SK-N-SH (cell line): Measurements from ENCODE around the gene PCP2. TPM values are rescaled to one million over a fixed set of nuclear protein-coding genes. Genes with fewer than 3 reads are reported as not detected.

Experiments used
- CTCF ChIA-PET: fragments of 300-600, 350-600 bp; formaldehyde crosslinking; extraction: SDS; loops from one replicate; lab custom pipeline; 2021; lab: Yijun Ruan, JAX
- POLR2A ChIA-PET: fragments of 350-600 bp; sonication (Branson Sonifier 250); formaldehyde crosslinking; extraction: SDS; loops from one replicate; lab custom pipeline; 2020; ENCODE audit warnings: antibody characterized with exemption, inconsistent platforms; lab: Yijun Ruan, JAX
- DNase-seq: peaks from one replicate; pipeline ENCODE4 v3.0.0; 2012
- H2AFZ ChIP-seq: fragments of 200-600 bp; sonication (generic); 2 replicates; pipeline ENCODE4 v1.8.1; 2016; ENCODE audit warnings: antibody characterized with exemption, mild to moderate bottlenecking, low read depth
- H3F3A ChIP-seq: fragments of 200-600 bp; sonication (generic); replicated peaks from 2 replicates; pipeline ENCODE3; 2016; ENCODE audit warnings: antibody characterized with exemption, mild to moderate bottlenecking; ENCODE audit not compliant: insufficient read depth
- H3K27ac ChIP-seq, 2 experiments: fragments of 200-500 bp in 1 of 2; fragments of 200-600 bp in 1 of 2; sonication (Bioruptor generic) in 1 of 2; sonication (generic), shearing (Covaris generic) in 1 of 2; 2 replicates each; pipeline versions ENCODE4 v1.5.1 to v1.6.1; 2014 to 2016; ENCODE audit warnings: low read depth in 2 of 2, inconsistent platforms in 1 of 2, low read length in 1 of 2, mild to moderate bottlenecking in 1 of 2, mixed read lengths in 1 of 2
- H3K27me3 ChIP-seq: fragments of 200-600 bp; sonication (generic), shearing (Covaris generic); 2 replicates; pipeline ENCODE4 v1.6.1; 2016; ENCODE audit warnings: mixed run types; ENCODE audit not compliant: insufficient read depth
- H3K36me3 ChIP-seq, 2 experiments: fragments of 200-500 bp in 1 of 2; fragments of 200-600 bp in 1 of 2; sonication (Bioruptor generic) in 1 of 2; sonication (generic) in 1 of 2; replicated peaks in 1 of 2; 2 replicates each; pipeline versions ENCODE3 to v1.5.1; 2014 to 2016; ENCODE audit warnings: low read length in 1 of 2, mild to moderate bottlenecking in 1 of 2; ENCODE audit not compliant: insufficient read depth in 2 of 2, control insufficient read depth in 1 of 2
- H3K4me1 ChIP-seq, 2 experiments: fragments of 200-500 bp in 1 of 2; fragments of 200-600 bp in 1 of 2; sonication (Bioruptor generic) in 1 of 2; sonication (generic), shearing (Covaris generic) in 1 of 2; 2 replicates each; pipeline versions ENCODE4 v1.5.1 to v1.6.1; 2014 to 2016; ENCODE audit warnings: low read depth in 1 of 2, low read length in 1 of 2, mixed run types in 1 of 2; ENCODE audit not compliant: insufficient read depth in 2 of 2, control insufficient read depth in 1 of 2
- H3K4me2 ChIP-seq: fragments of 200-600 bp; sonication (generic), shearing (Covaris generic); 2 replicates; pipeline ENCODE4 v1.6.1; 2017; ENCODE audit warnings: mixed run types
- H3K4me3 ChIP-seq, 2 experiments: fragments of 200-500 bp in 1 of 2; fragments of 200-600 bp in 1 of 2; sonication (Bioruptor generic) in 1 of 2; sonication (generic), shearing (Covaris generic) in 1 of 2; 2 replicates each; pipeline versions ENCODE4 v1.5.1 to v1.8.1; 2014 to 2016; ENCODE audit warnings: low read depth in 2 of 2, inconsistent platforms in 1 of 2, low read length in 1 of 2, mild to moderate bottlenecking in 1 of 2, mixed read lengths in 1 of 2, moderate library complexity in 1 of 2
- H3K79me2 ChIP-seq: fragments of 200-600 bp; sonication (generic); 2 replicates; pipeline ENCODE4 v1.8.1; 2017; ENCODE audit warnings: mild to moderate bottlenecking; ENCODE audit not compliant: insufficient read depth
- H3K9ac ChIP-seq: fragments of 200-600 bp; sonication (generic); 2 replicates; pipeline ENCODE4 v1.6.1; 2017; ENCODE audit warnings: mixed run types
- H3K9me2 ChIP-seq: fragments of 200-600 bp; sonication (generic); 2 replicates; pipeline ENCODE4 v1.6.1; 2017; ENCODE audit warnings: mixed run types
- H3K9me3 ChIP-seq: fragments of 200-600 bp; sonication (generic); 2 replicates; pipeline ENCODE4 v1.6.1; 2017; ENCODE audit warnings: mixed run types, mild to moderate bottlenecking, moderate library complexity
- H4K20me1 ChIP-seq: fragments of 200-600 bp; sonication (generic); 2 replicates; pipeline ENCODE4 v1.6.1; 2017; ENCODE audit warnings: mild to moderate bottlenecking, mixed run types; ENCODE audit not compliant: insufficient read depth
- CHD2 ChIP-seq: fragments of 150-350 bp; IDR thresholded peaks from 2 replicates; pipeline ENCODE4 v1.6.1; 2018; ENCODE audit warnings: low read length; ENCODE audit not compliant: partially characterized antibody
- EZH2phosphoT487 ChIP-seq: fragments of 200-600 bp; sonication (generic); IDR thresholded peaks from 2 replicates; pipeline ENCODE4 v1.6.1; 2017; ENCODE audit warnings: low read depth, mixed run types, mild to moderate bottlenecking, antibody characterized with exemption, moderate library complexity, borderline replicate concordance
- FOXM1 ChIP-seq: IDR thresholded peaks from 2 replicates; pipeline ENCODE4 v1.4.0; 2012; ENCODE audit warnings: low read depth, mild to moderate bottlenecking
- IRF3 ChIP-seq: fragments of 150-350 bp; IDR thresholded peaks from 2 replicates; pipeline ENCODE4 v1.6.1; 2016; ENCODE audit warnings: mild to moderate bottlenecking, low read depth, low read length
- JUND ChIP-seq: IDR thresholded peaks from 2 replicates; pipeline ENCODE4 v1.4.0; 2012
- MAX ChIP-seq: IDR thresholded peaks from 2 replicates; pipeline ENCODE4 v1.4.0; 2012; ENCODE audit warnings: low read depth
- MXI1 ChIP-seq: IDR thresholded peaks from 2 replicates; pipeline ENCODE4 v1.6.1; 2012; ENCODE audit warnings: mild to moderate bottlenecking, low read depth, low read length, improper control_type of control experiment
- NRF1 ChIP-seq: IDR thresholded peaks from 2 replicates; pipeline ENCODE4 v1.6.1; 2012; ENCODE audit warnings: low read depth, mild to moderate bottlenecking, low read length
- RAD21 ChIP-seq: IDR thresholded peaks from 2 replicates; pipeline ENCODE4 v1.6.1; 2012; ENCODE audit warnings: mild to moderate bottlenecking, low read length
- RCOR1 ChIP-seq: fragments of 150-350 bp; IDR thresholded peaks from 2 replicates; pipeline ENCODE4 v1.6.1; 2017; ENCODE audit warnings: antibody characterized with exemption, low read length
- SIN3A ChIP-seq: IDR thresholded peaks from 2 replicates; pipeline ENCODE4 v1.6.1; 2012; ENCODE audit warnings: low read depth, mild to moderate bottlenecking, low read length, moderate library complexity, borderline replicate concordance
- TEAD4 ChIP-seq: IDR thresholded peaks from 2 replicates; pipeline ENCODE4 v1.4.0; 2012; ENCODE audit warnings: mild to moderate bottlenecking, borderline replicate concordance; ENCODE audit not compliant: insufficient read depth
- YY1 ChIP-seq: IDR thresholded peaks from 2 replicates; pipeline ENCODE4 v1.4.0; 2012; ENCODE audit warnings: low read depth, mild to moderate bottlenecking
- whole genome bisulfite sequencing: methylation state at CpG from one replicate; pipeline ENCODE4 v1.1.6; 2017; ENCODE audit warnings: low lambda C conversion rate; 5-methylcytosine and 5-hydroxymethylcytosine counted together
- polyA plus RNA-seq, 3 experiments: library from polyadenylated mRNA; depleted of rRNA; stranded (reverse); fragments of >200 nt; gene quantifications; 2 replicates each; pipeline ENCODE4 v1.2.3, GENCODE V29; 2012
- TF ChIP-seq, protein P1 (sequence below): IDR thresholded peaks from 2 replicates; pipeline ENCODE4 v1.4.0; 2012; ENCODE audit warnings: low read depth, borderline replicate concordance
- TF ChIP-seq, protein P2 (sequence below): fragments of 200-600 bp; sonication (generic); IDR thresholded peaks from 2 replicates; pipeline ENCODE4 v1.6.1; 2017; ENCODE audit warnings: antibody characterized with exemption, mild to moderate bottlenecking, moderate library complexity
- TF ChIP-seq, protein P3 (sequence below): IDR thresholded peaks from 2 replicates; pipeline ENCODE4 v1.6.1; 2012; ENCODE audit warnings: mild to moderate bottlenecking, low read depth, low read length, moderate library complexity

Gene PCP2
- polyA plus RNA-seq, 1 of the 3 experiments (the other 2 are of a cell fraction), result not detected

DNA sequence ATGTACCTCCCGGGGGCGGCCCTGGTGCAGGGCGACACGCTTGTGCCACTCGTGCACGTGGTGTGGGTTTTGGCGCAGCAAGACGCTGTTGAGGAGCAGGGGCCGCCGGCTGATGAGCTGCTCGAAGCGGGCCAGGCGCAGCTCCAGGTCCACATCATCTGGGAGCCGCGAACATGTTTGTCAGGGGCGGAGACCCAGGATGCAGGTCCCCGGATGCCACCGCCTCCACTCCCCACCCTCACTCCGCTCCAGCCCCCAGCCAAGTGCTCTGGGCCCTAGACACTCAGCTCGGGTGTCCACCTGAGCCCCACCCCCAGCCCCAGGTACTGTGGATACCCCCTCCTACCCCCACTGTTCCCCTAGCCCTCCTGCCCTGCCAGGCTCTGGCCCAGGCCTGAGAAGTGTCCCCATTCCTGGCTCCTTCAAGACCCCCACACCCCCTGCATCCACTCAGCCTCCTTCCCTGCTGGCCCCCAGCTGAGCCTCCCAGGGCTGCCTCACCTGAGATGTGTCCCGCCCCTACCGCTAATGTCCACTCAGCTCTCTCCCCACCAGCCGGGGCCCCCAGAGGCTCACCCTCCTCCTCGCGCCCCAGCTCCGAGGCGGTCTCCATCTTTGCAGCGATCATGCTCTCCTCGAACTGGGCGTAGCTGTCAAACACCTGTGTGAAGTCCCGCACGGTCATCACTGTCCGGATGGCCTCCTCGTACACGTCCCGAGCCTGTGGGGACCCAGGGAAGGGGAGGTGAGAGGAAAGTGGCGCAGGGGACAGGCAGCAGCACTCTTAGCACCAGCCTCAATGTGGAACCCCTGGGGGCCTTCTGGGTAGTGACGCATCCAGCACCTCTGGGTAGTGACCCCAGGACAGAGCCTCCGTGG lies 9.6 kb downstream of the PCP2 start:
- Histone ChIP-seq H4K20me1 (0 out of 2 replicates have a peak, but pooled peaks cover 5% of the 10 kb centered on the region), H3K27ac (no peak overlapping the region), H3K27me3 (no peaks in the 10 kb centered on the region), H3K4me1 (peaks cover 8 to 31% of the 10 kb centered on the region in 2 experiments; a peak in 2 of 4 replicates), H3K9me2 (no peaks in the 10 kb centered on the region), H3K9ac (no peak overlapping the region), H3K4me3 (no peak overlapping the region), H3K9me3 (no peaks in the 10 kb centered on the region), H3K79me2 (peaks cover 28% of the 10 kb centered on the region), H3F3A (peaks cover 1% of the 10 kb centered on the region)
- POLR2A ChIA-PET, result interaction anchor here (0.6 kb wide), 1 partner anchor 1997 kb away, joined by 3 read pairs; no protein-coding TSS in a partner anchor
- 97% methylated on average over 29 of the region's 39 CpGs for WGBS
- no peak for DNase-seq
- no peak for TF ChIP-seq JUND
- TF ChIP-seq, protein P1, sequence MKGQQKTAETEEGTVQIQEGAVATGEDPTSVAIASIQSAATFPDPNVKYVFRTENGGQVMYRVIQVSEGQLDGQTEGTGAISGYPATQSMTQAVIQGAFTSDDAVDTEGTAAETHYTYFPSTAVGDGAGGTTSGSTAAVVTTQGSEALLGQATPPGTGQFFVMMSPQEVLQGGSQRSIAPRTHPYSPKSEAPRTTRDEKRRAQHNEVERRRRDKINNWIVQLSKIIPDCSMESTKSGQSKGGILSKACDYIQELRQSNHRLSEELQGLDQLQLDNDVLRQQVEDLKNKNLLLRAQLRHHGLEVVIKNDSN, result no peak
- TF ChIP-seq NRF1, result no peak
- TF ChIP-seq RCOR1, result no peak
- TF ChIP-seq IRF3, result no peak
- TF ChIP-seq, all 33 proteins: peak for 0
- Histone ChIP-seq H3K4me2 (no peak overlapping the region), H3K36me3 (peaks cover 3 to 62% of the 10 kb centered on the region in 2 experiments), H2AFZ (no peak overlapping the region)
- CTCF ChIA-PET, result interaction anchor here (1.1 to 2.2 kb wide), 2 partner anchors 56 to 57 kb away, joined by 6 read pairs; partner anchors contain the start of gene TRAPPC5

GRCh38 chr19:7622933-7623685 lies 10.4 kb downstream of the PCP2 start:
- peaks cover 3 to 62% of the 10 kb centered on the region in 2 experiments for H3K36me3 ChIP-seq
- H3K4me1 ChIP-seq, result peaks cover 2 to 31% of the 10 kb centered on the region in 2 experiments; a peak in 1 of 4 replicates
- H2AFZ ChIP-seq, result no peak overlapping the region
- WGBS, result 87% methylated on average over 13 of the region's 16 CpGs
- 0 out of 2 replicates have a peak, but pooled peaks cover 1% of the 10 kb centered on the region for H4K20me1 ChIP-seq
- peaks cover 4% of the 10 kb centered on the region for H3F3A ChIP-seq
- H3K79me2 ChIP-seq, result peaks cover 20% of the 10 kb centered on the region
- H3K27me3 ChIP-seq, result no peaks in the 10 kb centered on the region
- DNase-seq, result no peak
- POLR2A ChIA-PET, result no interaction called here
- no peaks in the 10 kb centered on the region for H3K9me3 ChIP-seq
- no peak overlapping the region for H3K9ac ChIP-seq
- H3K27ac ChIP-seq, result no peak overlapping the region
- H3K4me2 ChIP-seq, result no peak overlapping the region
- H3K4me3 ChIP-seq, result no peak overlapping the region
- H3K9me2 ChIP-seq, result no peaks in the 10 kb centered on the region
- TF ChIP-seq CHD2, result no peak
- TF ChIP-seq, protein P2, sequence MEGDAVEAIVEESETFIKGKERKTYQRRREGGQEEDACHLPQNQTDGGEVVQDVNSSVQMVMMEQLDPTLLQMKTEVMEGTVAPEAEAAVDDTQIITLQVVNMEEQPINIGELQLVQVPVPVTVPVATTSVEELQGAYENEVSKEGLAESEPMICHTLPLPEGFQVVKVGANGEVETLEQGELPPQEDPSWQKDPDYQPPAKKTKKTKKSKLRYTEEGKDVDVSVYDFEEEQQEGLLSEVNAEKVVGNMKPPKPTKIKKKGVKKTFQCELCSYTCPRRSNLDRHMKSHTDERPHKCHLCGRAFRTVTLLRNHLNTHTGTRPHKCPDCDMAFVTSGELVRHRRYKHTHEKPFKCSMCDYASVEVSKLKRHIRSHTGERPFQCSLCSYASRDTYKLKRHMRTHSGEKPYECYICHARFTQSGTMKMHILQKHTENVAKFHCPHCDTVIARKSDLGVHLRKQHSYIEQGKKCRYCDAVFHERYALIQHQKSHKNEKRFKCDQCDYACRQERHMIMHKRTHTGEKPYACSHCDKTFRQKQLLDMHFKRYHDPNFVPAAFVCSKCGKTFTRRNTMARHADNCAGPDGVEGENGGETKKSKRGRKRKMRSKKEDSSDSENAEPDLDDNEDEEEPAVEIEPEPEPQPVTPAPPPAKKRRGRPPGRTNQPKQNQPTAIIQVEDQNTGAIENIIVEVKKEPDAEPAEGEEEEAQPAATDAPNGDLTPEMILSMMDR, result no peak
- no peak for TF ChIP-seq FOXM1
- no peak for TF ChIP-seq RAD21
- TF ChIP-seq TEAD4, result no peak
- TF ChIP-seq EZH2phosphoT487, result no peak
- no peak for TF ChIP-seq MXI1
- TF ChIP-seq SIN3A, result no peak
- TF ChIP-seq, protein P3, sequence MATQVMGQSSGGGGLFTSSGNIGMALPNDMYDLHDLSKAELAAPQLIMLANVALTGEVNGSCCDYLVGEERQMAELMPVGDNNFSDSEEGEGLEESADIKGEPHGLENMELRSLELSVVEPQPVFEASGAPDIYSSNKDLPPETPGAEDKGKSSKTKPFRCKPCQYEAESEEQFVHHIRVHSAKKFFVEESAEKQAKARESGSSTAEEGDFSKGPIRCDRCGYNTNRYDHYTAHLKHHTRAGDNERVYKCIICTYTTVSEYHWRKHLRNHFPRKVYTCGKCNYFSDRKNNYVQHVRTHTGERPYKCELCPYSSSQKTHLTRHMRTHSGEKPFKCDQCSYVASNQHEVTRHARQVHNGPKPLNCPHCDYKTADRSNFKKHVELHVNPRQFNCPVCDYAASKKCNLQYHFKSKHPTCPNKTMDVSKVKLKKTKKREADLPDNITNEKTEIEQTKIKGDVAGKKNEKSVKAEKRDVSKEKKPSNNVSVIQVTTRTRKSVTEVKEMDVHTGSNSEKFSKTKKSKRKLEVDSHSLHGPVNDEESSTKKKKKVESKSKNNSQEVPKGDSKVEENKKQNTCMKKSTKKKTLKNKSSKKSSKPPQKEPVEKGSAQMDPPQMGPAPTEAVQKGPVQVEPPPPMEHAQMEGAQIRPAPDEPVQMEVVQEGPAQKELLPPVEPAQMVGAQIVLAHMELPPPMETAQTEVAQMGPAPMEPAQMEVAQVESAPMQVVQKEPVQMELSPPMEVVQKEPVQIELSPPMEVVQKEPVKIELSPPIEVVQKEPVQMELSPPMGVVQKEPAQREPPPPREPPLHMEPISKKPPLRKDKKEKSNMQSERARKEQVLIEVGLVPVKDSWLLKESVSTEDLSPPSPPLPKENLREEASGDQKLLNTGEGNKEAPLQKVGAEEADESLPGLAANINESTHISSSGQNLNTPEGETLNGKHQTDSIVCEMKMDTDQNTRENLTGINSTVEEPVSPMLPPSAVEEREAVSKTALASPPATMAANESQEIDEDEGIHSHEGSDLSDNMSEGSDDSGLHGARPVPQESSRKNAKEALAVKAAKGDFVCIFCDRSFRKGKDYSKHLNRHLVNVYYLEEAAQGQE, result no peak
- TF ChIP-seq MAX, result no peak
- TF ChIP-seq YY1, result no peak
- CTCF ChIA-PET, result no interaction called here
